Large intestine (tissue), 3 donors: ENCODE data around the gene RIMBP2. TPM values are rescaled to one million over a fixed set of nuclear protein-coding genes. Genes with fewer than 3 reads are reported as not detected.

Experiments
- DNase-seq, 2 donors: peaks; one replicate each; pipeline versions ENCODE4 v3.0.0 to v3.0.0-alpha.2; 2013
- H3K27ac ChIP-seq: one replicate; pipeline ENCODE4 v1.5.1; 2013; ENCODE audit warnings: low read length
- H3K27me3 ChIP-seq: 2 replicates; pipeline ENCODE4 v1.6.1; 2013; ENCODE audit warnings: low read length; ENCODE audit not compliant: control insufficient read depth, insufficient read depth
- H3K36me3 ChIP-seq: 2 replicates; pipeline ENCODE4 v1.6.1; 2013; ENCODE audit warnings: low read length; ENCODE audit not compliant: control insufficient read depth, insufficient read depth
- H3K4me1 ChIP-seq: one replicate; pipeline ENCODE4 v1.6.1; 2013; ENCODE audit warnings: low read length; ENCODE audit not compliant: control insufficient read depth, insufficient read depth
- H3K4me3 ChIP-seq: one replicate; pipeline ENCODE4 v1.5.1; 2013; ENCODE audit warnings: low read length
- H3K9me3 ChIP-seq: one replicate; pipeline ENCODE4 v1.6.1; 2013; ENCODE audit warnings: mild to moderate bottlenecking, low read depth, low read length, moderate library complexity; ENCODE audit not compliant: control insufficient read depth
- WGBS: methylation state at CpG from one replicate; pipeline ENCODE4 v1.1.5; 2013; ENCODE audit warnings: low lambda C conversion rate; ENCODE audit not compliant: insufficient coverage; 5-methylcytosine and 5-hydroxymethylcytosine counted together
- polyA plus RNA-seq: library from polyadenylated mRNA; unstranded; fragments of 120-200 nt; gene quantifications from one replicate; pipeline ENCODE4 v1.2.1, GENCODE V29; 2013

The RIMBP2 gene
- polyA plus RNA-seq, 1 donor, result 22.7 TPM

DNA sequence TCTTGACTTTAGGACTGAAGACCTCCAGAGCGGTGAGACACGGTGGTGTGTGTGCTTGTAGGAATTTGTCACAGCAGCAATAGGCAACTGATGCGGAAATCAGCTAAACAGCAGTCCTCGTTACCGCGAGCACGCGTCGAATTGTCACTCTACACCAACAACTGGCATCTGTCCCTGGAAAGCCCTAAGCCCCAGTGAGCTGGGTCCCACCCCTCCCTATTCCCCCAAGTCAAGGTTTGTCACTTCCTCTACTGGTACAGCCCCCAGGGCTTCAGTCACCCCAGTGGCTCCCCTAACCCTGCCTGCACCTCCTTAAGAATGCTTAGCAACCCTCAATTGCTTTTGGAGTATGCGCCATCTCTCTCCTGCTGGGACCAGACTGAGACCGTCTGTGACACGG, 204.8 kb downstream of the RIMBP2 start:
- no peak overlapping the region for H3K4me3 ChIP-seq
- no peaks in the 10 kb centered on the region for H3K9me3 ChIP-seq
- no peaks in the 10 kb centered on the region for H3K4me1 ChIP-seq
- no CpG with 5 or more reads among the region's 12 CpGs for WGBS
- no peaks in the 10 kb centered on the region for H3K27me3 ChIP-seq
- no peak overlapping the region for H3K27ac ChIP-seq
- no peak for DNase-seq
- H3K36me3 ChIP-seq, result no peaks in the 10 kb centered on the region

DNA sequence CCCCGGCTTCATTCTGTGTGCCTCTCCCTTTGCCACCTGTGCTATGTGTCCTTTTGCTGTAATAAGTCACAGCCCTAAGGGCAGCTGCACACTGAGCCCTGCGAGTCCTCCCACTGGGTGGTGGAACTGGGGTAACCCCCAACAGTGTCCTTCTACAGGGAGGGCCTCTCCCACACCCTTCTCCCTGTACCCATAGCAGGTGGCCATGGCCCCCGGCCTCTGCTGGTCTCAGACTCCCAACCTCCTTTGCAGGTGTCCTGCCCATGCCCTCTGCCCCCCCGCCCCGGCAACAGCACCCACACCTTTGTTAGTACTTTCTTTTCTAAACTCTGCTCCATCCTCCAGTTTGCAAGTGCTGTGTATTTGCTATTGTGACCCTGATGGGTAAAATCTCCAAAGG, 206.6 kb downstream of the RIMBP2 start:
- WGBS, result 80% methylated on average over 1 of the region's 5 CpGs
- H3K36me3 ChIP-seq, result no peaks in the 10 kb centered on the region
- H3K4me1 ChIP-seq, result no peaks in the 10 kb centered on the region
- no peak for DNase-seq
- no peak overlapping the region for H3K27ac ChIP-seq
- no peak overlapping the region for H3K4me3 ChIP-seq
- no peaks in the 10 kb centered on the region for H3K9me3 ChIP-seq
- no peaks in the 10 kb centered on the region for H3K27me3 ChIP-seq

DNA sequence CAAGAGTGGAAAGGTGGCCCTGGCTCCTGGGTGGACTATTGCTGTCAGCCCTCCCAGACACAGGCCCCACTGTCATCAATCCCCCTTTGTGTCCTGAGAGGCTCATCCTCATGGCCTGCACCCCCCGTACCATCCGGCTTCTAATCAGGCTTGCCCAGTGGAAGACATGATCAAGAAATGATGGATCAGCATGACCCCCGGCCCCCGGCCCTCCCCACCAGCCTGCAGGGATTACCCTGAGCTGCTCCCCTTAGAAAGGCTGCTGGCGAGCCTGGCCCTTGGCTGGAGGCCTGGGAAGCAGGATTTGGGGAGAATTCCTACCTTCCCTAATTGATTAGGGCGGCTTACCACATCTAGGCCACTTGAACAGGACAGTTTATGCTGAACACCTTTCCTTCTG, 207.3 kb downstream of the RIMBP2 start:
- Histone ChIP-seq H3K36me3 (no peaks in the 10 kb centered on the region), H3K4me1 (no peaks in the 10 kb centered on the region), H3K9me3 (no peaks in the 10 kb centered on the region), H3K4me3 (no peak overlapping the region), H3K27me3 (no peaks in the 10 kb centered on the region), H3K27ac (no peak overlapping the region)
- no peak for DNase-seq
- WGBS, result 100% methylated on average over 1 of the region's 6 CpGs

DNA sequence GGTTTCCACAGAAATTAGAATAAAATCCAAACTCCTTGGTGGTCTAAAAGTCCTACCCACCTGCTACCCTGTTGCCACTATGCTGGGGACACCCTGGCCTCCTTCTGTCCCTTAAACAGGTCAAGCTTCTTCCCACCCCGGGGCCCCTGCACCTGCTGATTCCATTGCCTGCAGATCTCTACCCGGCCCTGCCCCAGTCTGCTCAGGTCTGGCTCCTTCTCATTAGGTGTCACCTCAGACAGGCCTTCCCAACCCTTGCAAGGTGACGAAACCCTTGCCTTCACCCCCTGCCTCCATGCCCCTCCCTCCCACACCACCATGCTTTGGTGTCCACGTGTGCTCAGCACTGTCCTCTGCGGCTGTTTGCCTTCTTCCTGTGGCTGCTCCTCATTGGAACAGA, 207.8 kb downstream of the RIMBP2 start:
- no peaks in the 10 kb centered on the region for H3K27me3 ChIP-seq
- no peak overlapping the region for H3K4me3 ChIP-seq
- no peak overlapping the region for H3K27ac ChIP-seq
- no CpG with 5 or more reads among the region's 5 CpGs for WGBS
- H3K9me3 ChIP-seq, result no peaks in the 10 kb centered on the region
- no peak for DNase-seq
- no peaks in the 10 kb centered on the region for H3K4me1 ChIP-seq
- H3K36me3 ChIP-seq, result no peaks in the 10 kb centered on the region

DNA sequence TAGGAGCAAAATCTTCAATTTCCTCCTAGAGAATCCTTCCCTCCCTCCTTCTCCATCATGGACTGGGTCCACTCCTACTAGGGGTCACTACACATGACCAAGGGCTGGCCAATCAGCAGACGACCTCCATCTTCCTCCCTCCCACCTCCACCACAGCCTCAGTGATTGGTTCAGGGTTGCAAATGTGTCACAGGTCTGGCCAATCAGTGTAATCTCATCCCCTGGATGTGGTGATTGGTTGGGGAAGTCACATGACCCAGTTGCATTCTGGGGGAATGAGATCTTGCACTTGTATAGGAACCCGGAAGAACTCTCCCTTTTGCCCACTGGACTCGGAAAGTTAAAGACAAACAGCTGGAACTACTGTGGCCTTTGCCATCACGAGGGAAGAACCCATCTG, 209.3 kb downstream of the RIMBP2 start:
- no peak overlapping the region for H3K4me3 ChIP-seq
- no peaks in the 10 kb centered on the region for H3K4me1 ChIP-seq
- DNase-seq, result no peak
- no peaks in the 10 kb centered on the region for H3K36me3 ChIP-seq
- H3K9me3 ChIP-seq, result no peaks in the 10 kb centered on the region
- H3K27ac ChIP-seq, result no peak overlapping the region
- no CpG with 5 or more reads among the region's 4 CpGs for WGBS
- H3K27me3 ChIP-seq, result no peaks in the 10 kb centered on the region

DNA sequence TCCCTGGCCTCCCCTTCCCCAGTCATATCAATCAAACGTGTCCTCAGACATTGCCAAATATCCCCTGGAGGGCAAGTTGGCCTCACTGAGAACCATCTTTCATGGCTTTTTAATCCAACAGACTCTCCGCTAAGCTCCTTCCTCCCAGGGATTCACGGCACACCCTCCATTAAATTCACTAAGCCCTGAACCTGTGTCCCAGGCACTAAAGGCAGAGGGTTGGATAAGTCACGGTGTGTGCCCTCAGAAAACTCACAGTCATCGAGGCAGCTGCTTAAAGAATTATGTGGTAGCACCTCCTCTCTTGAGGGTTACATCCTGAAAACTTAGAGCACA, 211.3 kb downstream of the RIMBP2 start:
- Histone ChIP-seq H3K27ac (no peak overlapping the region), H3K4me3 (no peak overlapping the region), H3K4me1 (no peaks in the 10 kb centered on the region), H3K9me3 (no peaks in the 10 kb centered on the region), H3K36me3 (no peaks in the 10 kb centered on the region), H3K27me3 (no peaks in the 10 kb centered on the region)
- no peak for DNase-seq
- WGBS, result no CpG with 5 or more reads among the region's 5 CpGs

DNA sequence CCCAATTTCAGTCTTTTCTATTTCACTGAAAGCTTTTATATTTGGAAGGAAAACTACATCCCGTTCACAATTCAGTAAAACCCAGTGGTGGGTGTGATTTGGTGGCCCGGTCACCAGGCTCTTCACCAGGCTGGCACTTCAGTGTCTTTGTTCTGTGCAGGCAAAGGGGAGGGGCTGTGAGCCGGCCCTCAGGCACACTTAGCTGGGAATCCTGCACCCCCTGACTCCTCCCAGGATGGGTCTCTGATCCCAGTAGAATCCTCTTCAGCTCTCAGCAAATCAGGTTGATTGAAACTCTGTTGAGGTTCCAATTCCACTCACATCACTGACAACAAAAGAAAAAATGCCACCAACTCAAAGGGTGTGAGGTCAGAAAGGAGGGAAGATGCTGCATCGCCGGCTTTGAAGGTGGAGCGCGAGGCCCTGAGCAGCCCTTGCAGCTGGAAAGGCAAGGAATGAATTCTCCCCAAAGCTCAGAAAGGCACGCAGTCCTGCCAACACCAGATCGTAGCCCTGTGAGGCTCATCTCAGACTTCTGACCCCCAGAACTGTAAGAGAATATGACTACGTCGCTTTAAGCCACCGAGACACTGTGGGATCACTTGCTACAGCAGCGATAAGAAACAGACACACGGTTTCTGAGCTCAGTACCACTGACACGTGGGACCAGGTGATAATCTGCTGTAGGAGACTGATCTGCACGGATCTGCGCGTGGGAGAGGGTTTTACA, 211.8 kb downstream of the RIMBP2 start:
- no peak overlapping the region for H3K27ac ChIP-seq
- H3K9me3 ChIP-seq, result no peaks in the 10 kb centered on the region
- no CpG with 5 or more reads among the region's 18 CpGs for WGBS
- no peak for DNase-seq
- no peaks in the 10 kb centered on the region for H3K4me1 ChIP-seq
- no peaks in the 10 kb centered on the region for H3K27me3 ChIP-seq
- no peak overlapping the region for H3K4me3 ChIP-seq
- no peaks in the 10 kb centered on the region for H3K36me3 ChIP-seq

DNA sequence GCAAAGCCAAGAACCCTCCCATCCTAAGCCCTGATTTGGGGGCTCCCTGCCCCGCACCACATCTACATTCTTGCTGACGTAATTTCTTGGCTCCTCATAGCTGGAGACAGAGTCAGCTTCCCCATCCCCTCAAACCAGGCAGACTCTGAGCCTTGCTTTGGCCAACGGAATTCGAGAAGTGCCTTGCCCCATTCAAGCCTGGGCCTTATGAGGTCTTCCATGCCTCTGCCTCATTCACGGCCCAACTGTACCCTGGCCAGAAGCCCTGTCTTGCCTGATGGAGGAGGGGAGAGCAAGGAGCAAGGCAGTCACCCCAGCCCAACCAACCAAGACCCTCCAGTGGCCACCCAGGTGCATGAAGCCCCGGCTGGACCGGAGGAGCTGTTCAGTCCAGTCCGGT, 214.3 kb downstream of the RIMBP2 start:
- DNase-seq, result no peak
- H3K9me3 ChIP-seq, result no peaks in the 10 kb centered on the region
- no peaks in the 10 kb centered on the region for H3K4me1 ChIP-seq
- H3K36me3 ChIP-seq, result no peaks in the 10 kb centered on the region
- no peaks in the 10 kb centered on the region for H3K27me3 ChIP-seq
- no peak overlapping the region for H3K27ac ChIP-seq
- H3K4me3 ChIP-seq, result no peak overlapping the region
- no CpG with 5 or more reads among the region's 8 CpGs for WGBS

DNA sequence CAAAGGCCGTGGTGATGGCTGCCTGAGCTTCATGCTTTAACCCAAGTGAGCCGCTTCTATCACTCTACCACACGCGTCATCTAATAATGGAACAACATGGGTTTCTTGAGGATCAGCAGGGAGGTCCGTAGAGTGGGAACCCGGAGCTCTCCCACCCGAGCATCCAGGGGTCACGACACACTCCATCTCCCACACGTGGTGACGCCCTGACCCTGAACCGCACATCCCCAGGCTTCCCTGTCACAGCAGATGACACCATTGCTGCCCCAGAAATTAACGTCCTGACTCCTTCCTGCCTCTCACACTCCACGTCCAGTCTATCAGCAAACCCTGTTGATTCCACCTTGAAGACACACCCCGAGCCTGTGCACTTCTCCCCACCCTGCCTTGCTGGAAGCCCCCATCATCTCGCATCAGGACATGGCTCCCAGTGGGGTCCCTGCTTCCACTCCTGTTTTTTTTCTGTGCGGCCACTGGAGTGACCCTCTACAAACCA, 215.2 kb downstream of the RIMBP2 start:
- DNase-seq, result no peak
- no peaks in the 10 kb centered on the region for H3K27me3 ChIP-seq
- no peak overlapping the region for H3K4me3 ChIP-seq
- WGBS, result 100% methylated on average over 1 of the region's 16 CpGs
- no peaks in the 10 kb centered on the region for H3K9me3 ChIP-seq
- no peaks in the 10 kb centered on the region for H3K36me3 ChIP-seq
- no peaks in the 10 kb centered on the region for H3K4me1 ChIP-seq
- no peak overlapping the region for H3K27ac ChIP-seq

DNA sequence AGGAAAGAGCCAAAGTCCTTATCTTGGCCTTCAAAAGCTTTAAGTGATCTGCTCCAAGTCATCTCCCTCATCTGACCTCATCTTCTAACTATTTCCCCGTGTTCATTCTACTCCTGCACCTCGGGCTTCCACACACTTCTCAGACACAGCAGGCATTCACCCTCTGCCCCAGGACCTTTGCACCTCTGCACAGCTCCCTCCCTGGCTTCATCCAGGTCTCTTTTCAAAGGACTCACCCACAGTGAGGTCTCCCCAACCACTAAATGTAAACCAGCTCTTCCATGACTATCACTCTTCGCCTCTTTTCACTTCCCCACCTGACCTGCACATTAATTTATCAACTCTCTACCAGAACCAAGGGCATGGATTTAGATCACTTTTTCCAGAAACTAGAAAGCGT, 216.6 kb downstream of the RIMBP2 start:
- Histone ChIP-seq H3K9me3 (no peaks in the 10 kb centered on the region), H3K27ac (no peak overlapping the region), H3K36me3 (no peaks in the 10 kb centered on the region), H3K4me1 (no peaks in the 10 kb centered on the region), H3K4me3 (no peak overlapping the region), H3K27me3 (no peaks in the 10 kb centered on the region)
- no peak for DNase-seq
- 80% methylated on average over 1 of the region's 4 CpGs for WGBS
